IPS-NIHi11 (cell line): ENCODE measurements around the gene KLF8.

Experiments
- DNase-seq: peaks from one replicate; pipeline ENCODE4 v3.0.0; 2012; ENCODE audit warnings: mixed read lengths, low spot score

The KLF8 gene

GRCh38 chrX:56309881-56310280 lies 77.7 kb downstream of the KLF8 start:
- DNase-seq = no peak

DNA sequence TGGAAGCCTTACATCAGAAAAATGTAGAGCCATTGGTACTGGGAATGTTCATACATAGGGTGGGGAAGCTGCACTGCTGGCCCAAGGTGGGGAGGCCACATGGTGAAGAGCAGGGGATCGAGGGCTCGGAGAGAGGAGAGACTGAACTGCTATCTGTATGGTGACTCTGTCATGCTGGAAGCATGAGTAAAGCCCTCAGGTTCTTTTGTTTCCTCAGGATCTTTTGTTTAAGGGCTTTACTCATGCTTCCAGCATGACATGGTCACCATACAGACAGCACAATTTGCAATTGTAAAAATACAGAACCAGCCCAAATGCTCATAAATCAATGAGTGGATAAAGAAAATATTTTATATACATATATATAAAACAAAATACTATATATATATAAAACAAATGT lies 78.4 kb downstream of the KLF8 start:
- no peak for DNase-seq

- no peak for DNase-seq
These were observed 81.2 kb downstream of the KLF8 start for GRCh38 chrX:56313308-56313707.

DNA sequence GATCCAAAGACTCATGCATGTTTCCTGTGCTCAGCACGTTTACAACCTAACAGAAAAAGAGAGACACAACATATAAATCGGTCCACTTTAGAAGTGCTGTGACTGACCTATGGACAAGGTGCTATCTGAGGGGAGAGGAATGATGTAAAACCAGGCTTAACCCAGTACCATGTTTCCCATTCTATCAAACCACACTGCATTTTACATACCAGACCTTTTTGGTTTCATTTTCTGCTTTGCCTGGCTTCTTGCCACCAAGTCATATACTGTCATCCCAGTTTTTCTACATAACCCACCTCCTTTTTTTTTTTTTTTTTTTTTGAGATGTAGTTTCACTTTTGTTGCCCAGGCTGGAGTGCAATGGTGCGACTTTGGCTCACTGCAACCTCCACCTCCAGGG lies 82.2 kb downstream of the KLF8 start:
- DNase-seq = no peak

DNA sequence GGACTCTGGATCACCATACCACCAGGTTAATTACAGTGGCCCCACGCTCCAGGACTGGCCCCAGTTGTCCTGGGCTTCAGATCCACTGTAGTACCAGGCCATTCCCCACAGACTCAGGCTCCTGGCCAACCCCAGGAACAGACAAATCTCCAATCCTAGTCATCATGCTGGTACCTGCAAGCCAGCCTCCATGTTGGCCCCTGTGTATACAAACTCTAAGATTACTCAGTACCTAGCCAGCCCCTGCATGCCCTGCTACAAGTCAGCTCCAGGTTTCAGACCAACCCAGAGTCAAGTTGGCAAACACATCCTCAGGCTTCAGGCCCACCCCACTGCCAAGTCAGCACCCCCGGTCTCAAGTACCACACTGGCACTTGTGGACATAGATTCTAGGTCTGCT lies 85.9 kb downstream of the KLF8 start:
- DNase-seq = no peak

DNA sequence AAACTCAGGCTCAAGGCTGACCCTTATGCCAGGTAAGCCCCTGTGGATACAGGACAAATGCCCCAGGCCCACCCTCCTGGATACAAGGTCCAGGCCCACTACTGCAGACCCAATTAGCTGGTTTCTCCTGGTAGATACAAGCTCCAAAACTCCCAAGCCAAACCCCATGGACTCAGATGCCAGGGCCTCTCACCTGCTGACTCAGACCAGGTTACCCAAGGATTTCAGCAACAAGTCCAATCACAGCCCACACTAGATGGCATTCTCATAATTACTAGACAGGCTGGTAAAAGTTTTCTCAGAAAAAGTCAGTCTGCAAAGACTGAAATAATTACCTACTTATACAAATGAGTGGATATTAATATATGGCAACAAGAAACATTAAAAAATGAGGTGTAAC lies 87.0 kb downstream of the KLF8 start:
- DNase-seq = no peak
